Stimulated activated naive CD8-positive, alpha-beta T cell treated with anti-CD3 and anti-CD28 coated beads, Interleukin-15, amount 100 ng/mL, for 72 hours (primary cell): Measurements from ENCODE around the gene TRIM45.

Source experiments
- ATAC-seq: fragments of 150-1000 bp; cut with Tn5 transposase; 2 replicates; pipeline ENCODE4 v1.10.0; 2021; ENCODE audit warnings: mild to moderate bottlenecking, moderate library complexity
- DNase-seq, 2 donors: peaks; one replicate each; pipeline ENCODE4 v3.0.0; 2021 to 2022
- H3K27ac Mint-ChIP-seq, 2 donors: one replicate each; pipeline ENCODE4 v1.8.0; 2022; ENCODE audit warnings: mild to moderate bottlenecking in 2 of 2, mixed read lengths in 2 of 2, moderate library complexity in 2 of 2
- H3K27me3 Mint-ChIP-seq: one replicate; pipeline ENCODE4 v1.8.0; 2022; ENCODE audit warnings: mixed read lengths
- H3K4me1 Mint-ChIP-seq: one replicate; pipeline ENCODE4 v1.8.0; 2022; ENCODE audit warnings: mild to moderate bottlenecking, mixed read lengths
- H3K4me3 Mint-ChIP-seq, 2 donors: one replicate each; pipeline ENCODE4 v1.8.0; 2022; ENCODE audit warnings: mild to moderate bottlenecking in 2 of 2, mixed read lengths in 2 of 2, moderate library complexity in 1 of 2
- H3K9me3 Mint-ChIP-seq, 2 donors: one replicate each; pipeline ENCODE4 v1.8.0; 2022; ENCODE audit warnings: mixed read lengths in 2 of 2

Gene TRIM45

DNA sequence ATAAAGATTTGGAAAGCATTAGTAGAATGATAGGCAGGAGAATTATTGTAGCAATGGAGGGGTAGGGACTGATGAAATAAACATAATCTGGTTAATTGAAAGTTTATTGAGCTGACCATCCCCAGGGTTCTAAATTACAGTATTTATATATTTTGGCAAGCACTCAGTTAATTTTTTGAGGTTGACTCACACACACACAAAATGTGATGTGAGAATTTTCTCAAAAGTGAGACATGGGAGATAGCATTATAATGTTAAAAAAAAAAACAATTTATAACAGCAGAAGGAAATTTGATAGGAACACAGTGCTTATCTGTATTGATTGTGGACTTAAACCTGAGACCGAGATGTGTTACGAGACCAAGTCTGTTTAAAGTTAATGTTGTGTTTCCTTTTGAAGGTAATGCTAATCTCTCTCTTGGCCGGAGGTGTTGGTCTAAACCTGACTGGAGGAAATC is 24.6 kb downstream of the TRIM45 start:
- Mint-ChIP-seq H3K4me1 (peaks cover 19% of the 10 kb centered on the region), H3K9me3 (no peaks in the 10 kb centered on the region), H3K27ac (no peak overlapping the region), H3K27me3 (no peaks in the 10 kb centered on the region), H3K4me3 (no peak overlapping the region)
- DNase-seq (no peak), ATAC-seq (no peak)

DNA sequence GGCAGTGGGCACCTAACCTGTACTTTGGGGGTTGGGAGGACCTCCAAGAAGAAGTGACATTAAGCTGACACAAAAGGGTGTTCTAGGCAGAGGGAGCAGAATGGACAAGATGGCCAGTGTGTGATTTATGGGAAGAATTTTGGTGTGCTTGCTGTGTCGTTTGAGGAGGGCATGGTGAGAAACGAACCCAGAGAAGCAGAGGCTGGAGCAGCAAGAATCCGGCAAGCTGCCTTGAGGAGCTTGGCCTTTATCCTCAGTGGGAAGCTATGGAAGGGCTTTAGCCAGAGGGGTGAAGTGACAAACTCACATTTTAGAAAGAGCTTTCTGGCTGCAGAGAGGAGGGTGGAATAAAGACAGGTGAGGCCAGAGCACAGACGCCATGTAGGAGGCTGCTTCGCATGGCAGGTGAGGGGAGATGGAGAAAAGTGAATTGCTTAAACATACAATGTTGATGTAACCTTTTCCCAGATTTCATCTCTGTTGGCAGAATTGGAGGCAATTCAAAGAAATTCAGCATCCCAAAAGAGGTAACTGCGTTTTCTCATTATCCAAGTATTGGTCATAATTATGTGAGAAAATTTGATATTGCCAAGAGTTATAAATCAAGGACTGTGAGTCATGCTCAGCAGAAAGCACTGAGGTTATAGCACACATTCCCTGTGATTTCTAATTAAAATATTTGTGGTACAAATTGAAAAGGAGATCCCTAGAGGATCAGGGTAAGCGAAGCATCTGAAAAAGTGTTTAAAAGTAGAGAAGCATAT is 26.5 kb downstream of the TRIM45 start:
- ATAC-seq (no peak), DNase-seq (no peak)
- peaks cover 19% of the 10 kb centered on the region for H3K4me1 Mint-ChIP-seq
- no peaks in the 10 kb centered on the region for H3K27me3 Mint-ChIP-seq
- H3K9me3 Mint-ChIP-seq = no peaks in the 10 kb centered on the region
- no peak overlapping the region for H3K4me3 Mint-ChIP-seq
- peak overlapping the region in 1 of 2 donors; percentile 14 for H3K27ac Mint-ChIP-seq

DNA sequence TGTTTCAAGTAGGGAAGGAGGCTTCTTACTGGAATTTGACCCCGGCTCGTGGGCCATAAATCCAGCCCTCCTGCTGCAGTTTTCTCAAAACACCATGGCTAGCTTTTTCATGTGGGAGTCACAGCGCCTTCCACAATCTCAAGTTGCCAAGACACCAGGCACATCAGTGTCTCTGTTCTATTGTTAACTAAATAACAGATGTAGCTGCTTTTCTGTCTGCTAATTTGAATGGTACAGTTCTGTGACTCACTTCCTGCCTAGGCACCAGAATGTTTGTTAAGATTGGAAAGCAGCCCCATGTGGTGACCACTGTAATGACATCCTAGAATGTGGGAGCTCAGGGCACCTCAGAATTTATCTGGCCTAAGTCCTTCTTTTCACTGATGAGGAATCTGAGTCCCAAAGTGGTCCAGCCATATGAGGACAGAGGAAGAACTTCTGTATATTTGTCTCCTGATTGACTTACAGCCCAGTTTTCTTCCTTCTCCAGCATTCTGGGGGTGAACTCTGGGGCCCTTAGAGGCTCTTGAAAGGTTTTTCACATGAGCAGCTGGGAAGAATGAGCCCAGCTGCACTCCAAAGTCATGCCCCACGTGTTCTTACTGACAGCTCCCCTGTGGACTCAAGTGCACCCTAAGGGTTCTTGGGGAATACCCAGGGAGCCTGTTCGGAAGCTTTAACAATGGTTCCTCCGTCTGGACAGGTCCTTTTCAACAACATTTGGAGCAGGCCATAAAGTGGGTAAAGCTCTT is 27.5 kb downstream of the TRIM45 start:
- peak; percentile 98 for ATAC-seq
- H3K4me1 Mint-ChIP-seq = peaks cover 19% of the 10 kb centered on the region
- H3K27me3 Mint-ChIP-seq = no peaks in the 10 kb centered on the region
- no peak overlapping the region for H3K4me3 Mint-ChIP-seq
- DNase-seq = peak; percentile 24 to 44
- H3K9me3 Mint-ChIP-seq = no peaks in the 10 kb centered on the region
- H3K27ac Mint-ChIP-seq = no peak overlapping the region

DNA sequence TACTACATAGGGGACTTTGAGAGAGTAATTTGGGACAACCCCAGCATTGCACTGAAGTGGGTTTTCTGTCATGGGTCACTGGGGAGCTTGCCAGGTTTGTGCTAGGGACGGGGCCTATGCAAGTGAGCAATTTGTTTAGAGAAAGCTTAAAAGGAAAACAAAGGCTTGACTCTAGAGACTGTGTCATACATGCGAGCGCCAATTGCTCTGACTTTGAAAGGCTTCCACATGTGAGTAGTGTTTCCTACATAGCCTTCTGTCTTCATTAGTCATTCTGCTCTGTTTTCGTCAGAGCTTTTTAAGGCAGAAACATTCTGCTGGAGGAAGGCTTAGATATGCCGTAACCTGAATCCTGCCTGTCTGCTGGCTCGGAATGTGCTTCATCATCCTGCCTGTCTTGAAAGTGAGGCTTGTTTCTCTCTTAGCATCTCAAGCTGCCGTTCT is 28.4 kb downstream of the TRIM45 start:
- no peak overlapping the region for H3K27ac Mint-ChIP-seq
- DNase-seq = no peak
- H3K9me3 Mint-ChIP-seq = no peaks in the 10 kb centered on the region
- peaks cover 19% of the 10 kb centered on the region for H3K4me1 Mint-ChIP-seq
- ATAC-seq = peak; percentile 56
- no peaks in the 10 kb centered on the region for H3K27me3 Mint-ChIP-seq
- H3K4me3 Mint-ChIP-seq = no peak overlapping the region

DNA sequence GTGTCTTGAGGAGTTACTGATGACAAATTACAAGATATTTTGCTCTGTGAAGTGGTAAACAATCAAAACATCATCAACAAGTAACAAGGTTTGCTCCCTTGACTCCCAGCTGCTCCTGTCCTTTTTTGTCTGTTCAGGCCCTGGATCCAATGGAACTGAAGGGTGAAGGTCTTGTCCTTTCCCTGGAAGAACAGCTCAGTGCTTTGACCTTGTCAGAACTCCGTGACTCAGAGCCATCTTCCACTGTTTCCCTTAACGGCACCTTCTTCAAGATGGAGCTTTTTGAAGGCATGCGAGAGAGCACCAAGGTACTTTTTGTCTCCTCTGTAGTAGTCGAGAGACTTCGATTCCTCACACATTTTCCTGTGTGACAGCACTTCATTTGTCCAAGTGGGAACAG is 29.0 kb downstream of the TRIM45 start:
- Mint-ChIP-seq H3K27me3 (no peaks in the 10 kb centered on the region), H3K4me3 (no peak overlapping the region), H3K9me3 (no peaks in the 10 kb centered on the region), H3K4me1 (peaks cover 19% of the 10 kb centered on the region), H3K27ac (no peak overlapping the region)
- DNase-seq (no peak), ATAC-seq (no peak)

DNA sequence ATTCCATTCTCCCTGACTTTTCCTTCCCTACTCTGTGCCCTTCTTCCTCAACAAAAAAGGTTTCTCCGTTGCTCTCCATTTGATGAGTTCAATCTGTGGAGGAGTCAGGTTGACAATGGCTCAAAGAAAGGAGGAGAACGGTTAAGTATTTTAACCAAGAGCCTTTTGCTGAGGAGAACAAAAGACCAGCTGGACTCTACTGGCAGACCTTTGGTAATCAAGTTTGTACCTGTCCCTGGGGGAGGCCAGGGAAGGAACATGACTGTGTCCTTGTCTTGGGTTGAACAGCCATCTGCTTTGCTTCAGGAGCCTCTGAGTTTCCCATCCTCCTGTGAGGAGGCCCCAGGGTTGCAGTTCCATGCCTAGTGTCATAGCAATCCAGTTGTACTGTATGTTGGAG is 31.6 kb downstream of the TRIM45 start:
- ATAC-seq (no peak), DNase-seq (no peak)
- Mint-ChIP-seq H3K4me1 (peaks cover 19% of the 10 kb centered on the region), H3K27ac (no peak overlapping the region), H3K27me3 (no peaks in the 10 kb centered on the region), H3K9me3 (no peaks in the 10 kb centered on the region), H3K4me3 (no peak overlapping the region)

DNA sequence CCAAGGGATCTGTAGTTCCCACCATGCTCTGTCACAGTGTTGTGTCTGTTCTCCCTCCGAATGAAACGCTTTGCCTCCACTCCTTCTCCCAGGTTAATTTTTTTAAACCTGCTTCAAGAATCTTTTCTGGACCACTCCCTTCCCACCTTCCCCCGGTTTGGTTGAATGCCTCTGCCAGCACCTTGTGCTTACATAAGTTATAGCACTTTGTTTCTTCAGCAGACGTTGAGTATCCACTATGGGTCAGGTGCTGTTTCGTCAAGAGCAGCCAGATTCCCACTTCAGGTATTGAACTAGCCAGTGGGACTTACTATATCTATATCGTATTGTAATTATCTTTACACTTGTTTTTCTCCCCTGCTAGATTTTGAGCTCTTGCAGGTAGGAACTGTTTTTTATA is 33.9 kb downstream of the TRIM45 start:
- Mint-ChIP-seq H3K9me3 (no peaks in the 10 kb centered on the region), H3K4me3 (no peak overlapping the region), H3K27ac (no peak overlapping the region), H3K4me1 (peaks cover 14% of the 10 kb centered on the region), H3K27me3 (no peaks in the 10 kb centered on the region)
- DNase-seq (no peak), ATAC-seq (no peak)

DNA sequence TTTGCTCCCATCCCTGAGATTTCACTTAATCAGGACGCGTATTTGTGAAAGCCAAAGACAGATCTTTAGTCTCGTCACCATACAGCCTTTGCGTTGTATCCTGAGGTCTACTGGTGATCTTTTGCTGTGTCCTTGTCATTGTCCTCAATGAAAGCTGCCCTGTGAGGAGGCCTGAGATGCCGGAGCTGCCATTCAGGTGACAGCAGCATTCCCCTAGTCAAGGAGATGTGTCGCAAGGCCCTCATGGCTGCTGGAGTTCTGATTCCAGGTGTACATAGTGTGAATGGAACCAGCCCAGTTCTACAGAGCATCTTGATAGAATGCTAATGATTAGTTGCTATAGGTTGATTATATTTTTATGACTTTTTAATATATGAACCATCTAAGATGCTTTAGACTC is 37.3 kb downstream of the TRIM45 start:
- H3K9me3 Mint-ChIP-seq = no peaks in the 10 kb centered on the region
- H3K27me3 Mint-ChIP-seq = no peaks in the 10 kb centered on the region
- H3K4me1 Mint-ChIP-seq = peaks cover 20% of the 10 kb centered on the region
- no peak overlapping the region for H3K4me3 Mint-ChIP-seq
- H3K27ac Mint-ChIP-seq = no peak overlapping the region
- no peak for ATAC-seq
- no peak for DNase-seq

DNA sequence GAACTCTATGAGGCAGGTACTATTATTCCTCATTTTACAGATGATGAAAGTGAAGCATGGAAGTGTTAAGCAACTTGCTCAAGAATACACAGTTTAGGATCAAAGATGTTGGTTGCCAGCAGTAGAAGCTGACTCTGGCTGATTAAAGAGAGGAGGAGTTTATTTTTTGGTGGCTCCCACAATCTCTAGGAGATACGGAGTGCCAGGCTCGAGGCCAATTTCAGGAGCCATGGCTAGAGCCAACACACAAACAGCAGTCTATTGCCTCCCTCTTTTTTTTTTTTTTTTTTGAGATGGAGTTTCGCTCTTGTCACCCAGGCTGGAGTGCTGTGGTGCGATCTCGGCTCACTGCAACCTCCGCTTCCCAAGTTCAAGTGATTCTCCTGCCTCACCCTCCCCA is 41.8 kb downstream of the TRIM45 start:
- Mint-ChIP-seq H3K27ac (no peak overlapping the region), H3K4me1 (peaks cover 50% of the 10 kb centered on the region), H3K4me3 (no peak overlapping the region), H3K9me3 (no peaks in the 10 kb centered on the region), H3K27me3 (no peaks in the 10 kb centered on the region)
- DNase-seq (no peak), ATAC-seq (no peak)

DNA sequence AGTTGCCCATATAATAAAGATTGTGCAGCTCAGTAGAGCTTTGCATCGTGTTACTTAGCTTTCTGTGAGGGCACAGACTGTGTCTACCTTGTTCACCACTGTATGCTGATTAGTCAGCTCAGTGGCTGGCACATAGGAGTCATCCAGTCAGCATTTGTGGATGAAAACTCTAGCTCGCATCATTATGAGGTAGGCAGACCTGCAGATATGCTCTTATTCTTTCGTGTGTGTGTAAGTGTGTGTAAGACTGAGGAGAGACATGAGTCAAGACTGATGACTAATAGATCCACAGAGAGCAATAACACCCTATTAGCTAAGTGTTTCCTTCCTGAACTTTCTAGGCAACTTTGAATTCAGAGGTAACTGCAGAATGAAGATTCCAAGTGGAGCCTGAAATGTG is 44.3 kb downstream of the TRIM45 start:
- Mint-ChIP-seq H3K4me3 (no peak overlapping the region), H3K27me3 (no peaks in the 10 kb centered on the region), H3K27ac (peak overlapping the region; percentile 32 to 90), H3K4me1 (peaks cover 41% of the 10 kb centered on the region), H3K9me3 (no peaks in the 10 kb centered on the region)
- DNase-seq = peak; percentile 20 to 69
- ATAC-seq = peak; percentile 100

DNA sequence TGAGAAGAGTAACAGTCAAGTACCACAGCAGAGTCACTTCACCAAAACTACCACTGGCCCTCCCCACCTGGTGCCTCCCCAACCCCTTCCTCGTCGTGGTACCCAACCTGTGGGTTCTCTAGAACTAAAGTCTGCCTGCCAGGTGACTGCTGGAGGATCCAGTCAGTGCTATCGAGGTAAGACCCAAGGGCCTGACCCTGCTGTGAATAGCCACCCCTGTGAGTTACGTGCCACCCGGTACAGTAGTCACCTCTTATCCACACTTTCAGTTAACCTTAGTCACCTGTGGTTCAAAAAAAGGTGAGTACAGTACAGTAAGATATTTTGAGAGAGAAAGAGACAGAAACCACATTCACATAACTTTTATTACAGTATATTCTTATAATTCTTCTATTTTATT is 44.9 kb downstream of the TRIM45 start:
- H3K4me1 Mint-ChIP-seq = peaks cover 42% of the 10 kb centered on the region
- no peak for DNase-seq
- no peaks in the 10 kb centered on the region for H3K9me3 Mint-ChIP-seq
- peak overlapping the region; percentile 78 to 94 for H3K27ac Mint-ChIP-seq
- H3K4me3 Mint-ChIP-seq = no peak overlapping the region
- no peak for ATAC-seq
- H3K27me3 Mint-ChIP-seq = no peaks in the 10 kb centered on the region

DNA sequence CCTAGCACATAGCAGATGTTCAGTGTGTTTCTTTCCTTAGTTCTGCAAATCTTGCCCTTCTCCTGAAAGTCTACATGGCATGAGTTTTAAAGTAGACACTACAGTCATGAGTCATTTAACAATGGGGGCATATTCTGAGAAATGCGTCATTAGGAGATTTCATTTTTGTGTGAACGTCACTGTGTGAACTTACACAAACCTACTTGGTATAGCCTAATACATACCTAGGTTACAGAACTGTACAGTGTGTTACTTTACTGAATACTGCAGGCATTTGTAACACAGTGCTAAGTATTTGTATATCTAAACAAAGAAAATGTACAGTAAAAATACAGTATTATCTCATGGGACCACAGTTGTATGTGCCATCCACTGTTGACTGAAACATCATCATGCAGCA is 51.4 kb downstream of the TRIM45 start:
- H3K9me3 Mint-ChIP-seq = no peaks in the 10 kb centered on the region
- no peak overlapping the region for H3K4me3 Mint-ChIP-seq
- H3K27ac Mint-ChIP-seq = no peak overlapping the region
- peaks cover 46% of the 10 kb centered on the region for H3K4me1 Mint-ChIP-seq
- no peak for DNase-seq
- no peaks in the 10 kb centered on the region for H3K27me3 Mint-ChIP-seq
- peak; percentile 72 for ATAC-seq

DNA sequence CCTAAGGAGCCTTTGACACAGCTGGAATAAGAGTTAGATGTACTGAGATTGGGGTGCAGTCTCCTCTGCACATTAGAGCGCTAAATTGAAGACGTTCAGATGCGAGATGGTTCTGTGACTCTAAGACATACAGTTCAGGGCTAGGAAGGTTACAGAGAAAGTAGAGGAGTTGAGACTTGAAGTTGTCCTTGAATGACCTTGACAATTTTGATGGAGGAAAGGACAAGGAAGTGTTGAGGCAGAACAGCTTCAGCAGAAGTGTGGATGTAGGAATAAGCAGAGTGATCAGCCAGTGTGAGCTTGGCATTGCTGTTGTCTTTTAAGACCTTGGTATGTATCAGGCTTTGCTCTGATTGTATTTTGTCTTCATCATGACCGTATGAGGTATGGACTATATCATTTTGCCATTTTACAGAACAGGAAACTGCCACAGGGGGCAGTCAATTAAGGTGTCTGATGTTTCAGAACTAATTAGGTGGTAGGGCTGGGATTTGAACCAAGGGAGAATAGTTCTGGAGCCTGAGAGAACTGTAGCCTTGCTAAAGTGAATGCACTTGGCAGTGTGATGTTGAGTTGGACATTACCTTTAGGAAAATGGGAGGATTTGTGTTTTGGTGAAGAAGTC is 52.2 kb downstream of the TRIM45 start:
- peak; percentile 60 for ATAC-seq
- Mint-ChIP-seq H3K4me1 (peaks cover 40% of the 10 kb centered on the region), H3K4me3 (no peak overlapping the region), H3K27ac (peak overlapping the region in 1 of 2 donors; percentile 28), H3K27me3 (no peaks in the 10 kb centered on the region), H3K9me3 (no peaks in the 10 kb centered on the region)
- DNase-seq = no peak

DNA sequence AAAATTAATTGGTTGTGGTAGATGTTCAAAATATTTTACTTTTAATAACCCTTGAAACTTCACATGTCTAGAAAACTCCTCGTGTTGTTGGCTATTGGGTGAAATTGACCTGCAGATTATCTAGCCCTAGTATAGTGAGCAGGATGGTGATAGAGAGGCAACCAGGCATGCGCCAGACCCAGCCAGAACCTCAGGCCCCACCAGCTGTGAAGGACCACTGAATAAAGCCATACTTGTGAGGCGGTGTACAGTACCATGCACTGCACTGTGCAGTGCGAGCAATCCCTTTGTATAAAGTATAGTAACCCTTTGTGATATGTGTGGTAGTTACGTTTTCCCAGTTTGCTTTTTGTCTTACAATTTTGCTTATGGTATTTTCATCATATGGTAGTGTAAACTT is 53.0 kb downstream of the TRIM45 start:
- Mint-ChIP-seq H3K27ac (no peak overlapping the region), H3K4me3 (no peak overlapping the region), H3K4me1 (peaks cover 47% of the 10 kb centered on the region), H3K27me3 (no peaks in the 10 kb centered on the region), H3K9me3 (no peaks in the 10 kb centered on the region)
- no peak for ATAC-seq
- DNase-seq = no peak

DNA sequence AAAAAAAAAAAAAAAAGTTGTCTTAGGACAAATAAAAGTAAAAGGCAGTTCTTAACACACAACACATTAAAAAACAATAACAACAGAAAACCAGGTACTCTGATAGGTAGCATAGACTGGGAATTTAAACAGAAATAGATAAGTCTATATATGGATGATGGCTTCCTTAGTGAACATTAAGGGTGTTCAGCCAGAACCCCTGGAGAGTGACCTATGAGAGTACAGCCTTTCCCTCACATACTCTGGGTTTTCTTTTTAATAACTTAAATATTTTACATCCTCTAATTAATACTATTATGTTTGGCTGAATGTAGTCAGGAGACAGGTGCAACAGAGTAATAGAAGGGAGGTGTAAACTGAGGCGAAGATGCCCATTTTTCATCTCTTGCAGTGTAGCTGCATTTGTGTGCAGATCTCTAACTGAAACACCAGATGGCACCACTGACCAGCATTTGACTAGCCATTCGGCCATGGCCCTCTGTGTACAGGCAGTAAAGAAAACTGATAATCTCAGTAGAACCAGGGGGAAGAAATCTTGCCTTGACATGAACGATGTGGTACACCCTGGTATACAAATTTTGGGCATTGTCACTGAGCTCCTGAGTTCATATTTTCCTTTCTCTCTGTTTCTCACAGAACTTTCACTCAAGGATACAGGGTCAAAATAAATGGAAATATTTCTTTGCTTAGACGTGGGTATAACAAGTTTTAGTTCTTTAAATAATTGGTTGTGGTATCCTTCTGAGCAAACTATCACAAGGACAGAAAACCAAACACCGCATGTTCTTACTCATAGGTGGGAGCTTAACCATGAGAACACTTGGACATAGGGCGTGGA is 53.8 kb downstream of the TRIM45 start:
- H3K9me3 Mint-ChIP-seq = no peaks in the 10 kb centered on the region
- H3K4me1 Mint-ChIP-seq = peaks cover 56% of the 10 kb centered on the region
- peak overlapping the region in 1 of 2 donors; percentile 34 for H3K27ac Mint-ChIP-seq
- peak; percentile 77 for ATAC-seq
- no peaks in the 10 kb centered on the region for H3K27me3 Mint-ChIP-seq
- DNase-seq = peak in 1 of 2 donors; percentile 44
- H3K4me3 Mint-ChIP-seq = no peak overlapping the region
